H9 (cell line): ENCODE results near the gene TRANK1. TPM values are rescaled to one million over a fixed set of nuclear protein-coding genes. Genes with fewer than 3 reads are reported as not detected.

Source experiments
- DNase-seq: peaks from one replicate; pipeline ENCODE4 v3.0.0-alpha.2; 2017
- H2AFZ ChIP-seq: one replicate; pipeline ENCODE4 v1.6.1; 2013; ENCODE audit warnings: mild to moderate bottlenecking, low read length, control low read depth, moderate library complexity
- H2AK5ac ChIP-seq: 2 replicates; pipeline ENCODE4 v1.6.1; 2013; ENCODE audit warnings: low read length, control low read depth, mixed read lengths; ENCODE audit not compliant: insufficient read length
- H2BK120ac ChIP-seq: one replicate; pipeline ENCODE4 v1.6.1; 2013; ENCODE audit warnings: low read depth, mild to moderate bottlenecking, low read length, control low read depth, inconsistent platforms; ENCODE audit not compliant: poor library complexity, severe bottlenecking
- H2BK12ac ChIP-seq: 2 replicates; pipeline ENCODE4 v1.6.1; 2013; ENCODE audit warnings: low read length, control low read depth, mixed read lengths, low read depth; ENCODE audit not compliant: insufficient read length
- H2BK15ac ChIP-seq: 2 replicates; pipeline ENCODE4 v1.6.1; 2013; ENCODE audit warnings: low read depth, low read length, control low read depth
- H2BK20ac ChIP-seq: one replicate; pipeline ENCODE4 v1.6.1; 2013; ENCODE audit warnings: low read depth, mild to moderate bottlenecking, low read length, control low read depth, inconsistent platforms; ENCODE audit not compliant: poor library complexity, severe bottlenecking
- H2BK5ac ChIP-seq: 2 replicates; pipeline ENCODE4 v1.6.1; 2013; ENCODE audit warnings: low read length, control low read depth, mixed read lengths; ENCODE audit not compliant: insufficient read length
- H3K14ac ChIP-seq: 2 replicates; pipeline ENCODE4 v1.6.1; 2013; ENCODE audit warnings: low read length, control low read depth; ENCODE audit not compliant: insufficient read depth
- H3K18ac ChIP-seq: 2 replicates; pipeline ENCODE4 v1.6.1; 2013; ENCODE audit warnings: low read depth, mild to moderate bottlenecking, mixed read lengths, low read length, control low read depth; ENCODE audit not compliant: insufficient read length
- H3K23ac ChIP-seq: 2 replicates; pipeline ENCODE4 v1.6.1; 2013; ENCODE audit warnings: low read length, control low read depth, mixed read lengths, low read depth; ENCODE audit not compliant: insufficient read length
- H3K23me2 ChIP-seq: 2 replicates; pipeline ENCODE4 v1.6.1; 2013; ENCODE audit warnings: low read depth, mild to moderate bottlenecking, mixed read lengths, low read length, control low read depth; ENCODE audit not compliant: insufficient read length, poor library complexity, severe bottlenecking
- H3K27ac ChIP-seq: 2 replicates; pipeline ENCODE4 v1.5.1; 2013; ENCODE audit warnings: low read length, control low read depth, mixed read lengths, low read depth; ENCODE audit not compliant: insufficient read length
- H3K27me3 ChIP-seq: 2 replicates; pipeline ENCODE4 v1.6.1; 2013; ENCODE audit warnings: low read length, control low read depth, inconsistent platforms; ENCODE audit not compliant: insufficient read depth
- H3K4ac ChIP-seq: 2 replicates; pipeline ENCODE4 v1.6.1; 2013; ENCODE audit warnings: low read depth, mild to moderate bottlenecking, control low read depth, inconsistent platforms, low read length, moderate library complexity
- H3K4me1 ChIP-seq: 2 replicates; pipeline ENCODE4 v1.6.1; 2013; ENCODE audit warnings: low read length, control low read depth, inconsistent platforms; ENCODE audit not compliant: insufficient read depth
- H3K4me2 ChIP-seq: 2 replicates; pipeline ENCODE4 v1.6.1; 2013; ENCODE audit warnings: low read length, control low read depth, mixed read lengths; ENCODE audit not compliant: insufficient read length, insufficient read depth
- H3K56ac ChIP-seq: 2 replicates; pipeline ENCODE4 v1.6.1; 2013; ENCODE audit warnings: low read depth, mild to moderate bottlenecking, mixed read lengths, low read length, control low read depth; ENCODE audit not compliant: insufficient read length
- H3K79me1 ChIP-seq: 2 replicates; pipeline ENCODE4 v1.6.1; 2013; ENCODE audit warnings: low read depth, mild to moderate bottlenecking, moderate library complexity, low read length, control low read depth, inconsistent platforms; ENCODE audit not compliant: insufficient read depth, poor library complexity, severe bottlenecking
- H3K79me2 ChIP-seq: 2 replicates; pipeline ENCODE4 v1.6.1; 2013; ENCODE audit warnings: low read length, control low read depth, inconsistent platforms; ENCODE audit not compliant: insufficient read depth
- H3K9ac ChIP-seq: 2 replicates; pipeline ENCODE4 v1.6.1; 2013; ENCODE audit warnings: low read length, control low read depth, mixed read lengths; ENCODE audit not compliant: insufficient read length; ENCODE audit errors: extremely low read depth
- H3K9me3 ChIP-seq: one replicate; pipeline ENCODE4 v1.6.1; 2013; ENCODE audit warnings: low read depth, low read length, inconsistent platforms; ENCODE audit not compliant: control insufficient read depth
- H3T11ph ChIP-seq: one replicate; pipeline ENCODE4 v1.6.1; 2013; ENCODE audit warnings: mild to moderate bottlenecking, low read length, control low read depth, inconsistent platforms
- H4K20me1 ChIP-seq: one replicate; pipeline ENCODE4 v1.6.1; 2013; ENCODE audit not compliant: control insufficient read depth, insufficient read length, insufficient read depth
- H4K5ac ChIP-seq: 2 replicates; pipeline ENCODE4 v1.6.1; 2013; ENCODE audit warnings: low read depth, mild to moderate bottlenecking, mixed read lengths, low read length, control low read depth; ENCODE audit not compliant: insufficient read length
- H4K8ac ChIP-seq: replicated peaks from 2 replicates; pipeline ENCODE4 v1.6.1; 2013; ENCODE audit warnings: low read length, control low read depth, mixed read lengths, low read depth; ENCODE audit not compliant: insufficient read length
- H4K91ac ChIP-seq: 2 replicates; pipeline ENCODE4 v1.6.1; 2013; ENCODE audit warnings: low read depth, mild to moderate bottlenecking, moderate library complexity, mixed read lengths, low read length, control low read depth; ENCODE audit not compliant: insufficient read length
- H3K27ac Mint-ChIP-seq, 3 experiments: 2 replicates in 2 of 3; 3 replicates in 1 of 3; pipeline ENCODE4 v1.8.0; 2020 to 2021; ENCODE audit warnings: mixed read lengths in 3 of 3, mild to moderate bottlenecking in 1 of 3, moderate library complexity in 1 of 3
- H3K27me3 Mint-ChIP-seq: 2 replicates; pipeline ENCODE4 v1.8.0; 2021; ENCODE audit warnings: low read depth, mild to moderate bottlenecking, moderate library complexity, mixed read lengths
- H3K36me3 Mint-ChIP-seq, 3 experiments: 2 replicates in 2 of 3; 3 replicates in 1 of 3; pipeline ENCODE4 v1.8.0; 2020 to 2021; ENCODE audit warnings: low read depth in 3 of 3, mixed read lengths in 3 of 3; ENCODE audit not compliant: insufficient read depth in 1 of 3
- H3K4me1 Mint-ChIP-seq, 2 experiments: 2 replicates each; pipeline ENCODE4 v1.8.0; 2020; ENCODE audit warnings: mixed read lengths in 2 of 2
- H3K4me3 Mint-ChIP-seq, 2 experiments: 2 replicates in 1 of 2; 3 replicates in 1 of 2; pipeline ENCODE4 v1.8.0; 2020 to 2021; ENCODE audit warnings: mild to moderate bottlenecking in 2 of 2, mixed read lengths in 2 of 2, moderate library complexity in 1 of 2
- H3K9me3 Mint-ChIP-seq, 2 experiments: 2 replicates in 1 of 2; 3 replicates in 1 of 2; pipeline ENCODE4 v1.8.0; 2020; ENCODE audit warnings: mild to moderate bottlenecking in 2 of 2, mixed read lengths in 2 of 2, moderate library complexity in 1 of 2
- WGBS: extraction: QIAGEN DNeasy Blood & Tissue Kit; methylation state at CpG from one replicate; pipeline ENCODE4 v1.1.7; 2013; ENCODE audit warnings: missing lambda C conversion rate, low lambda C conversion rate, mixed read lengths; ENCODE audit not compliant: insufficient read length; ENCODE audit errors: extremely low coverage; 5-methylcytosine and 5-hydroxymethylcytosine counted together
- total RNA-seq: library from RNA; stranded (reverse); gene quantifications from 2 replicates; pipeline ENCODE4 v1.2.1, GENCODE V29; 2021
- TF ChIP-seq, protein P1 (sequence below): fragments of 200-600 bp; sonication (generic); conservative IDR thresholded peaks from 3 replicates; pipeline ENCODE4 v1.8.0; 2021; ENCODE audit warnings: antibody characterized with exemption, mild to moderate bottlenecking

Gene TRANK1
- total RNA-seq, 1 experiment from 2014 or later = 5.9 TPM

DNA sequence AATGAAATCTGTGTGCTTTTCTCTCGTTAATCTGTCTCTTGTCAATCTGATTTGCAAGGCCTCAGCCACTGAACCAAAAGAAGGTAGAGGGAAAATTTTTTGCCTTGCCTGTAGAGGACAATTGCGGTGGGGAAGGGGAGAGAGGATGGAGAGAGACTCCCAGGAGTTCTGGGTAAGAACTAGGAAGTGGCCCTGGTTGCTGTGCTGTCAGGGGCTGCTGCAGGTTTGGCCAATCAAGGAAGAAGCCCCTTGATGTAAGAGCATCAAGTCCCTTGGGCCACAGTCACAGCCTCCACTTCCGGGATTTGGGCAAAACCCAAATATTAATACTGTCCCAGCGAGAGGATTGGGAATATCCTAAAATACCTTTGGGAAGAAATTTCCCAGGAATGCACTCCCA lies 43.3 kb downstream of the TRANK1 start:
- H2AK5ac ChIP-seq = no peak overlapping the region
- Mint-ChIP-seq H3K27me3 (no peaks in the 10 kb centered on the region; the same call in 1 of the 2 replicates), H3K9me3 (no peaks in the 10 kb centered on the region), H3K4me1 (no peaks in the 10 kb centered on the region), H3K4me3 (no peak overlapping the region), H3K36me3 (0 out of 7 replicates have a peak, but pooled peaks cover 0 to 4% (median 0%) of the 10 kb centered on the region in 3 experiments), H3K27ac (no peak overlapping the region)
- no peaks in the 10 kb centered on the region for H4K20me1 ChIP-seq
- no peak overlapping the region for H3K56ac ChIP-seq
- no peaks in the 10 kb centered on the region for H3K4me1 ChIP-seq
- TF ChIP-seq, protein P1, sequence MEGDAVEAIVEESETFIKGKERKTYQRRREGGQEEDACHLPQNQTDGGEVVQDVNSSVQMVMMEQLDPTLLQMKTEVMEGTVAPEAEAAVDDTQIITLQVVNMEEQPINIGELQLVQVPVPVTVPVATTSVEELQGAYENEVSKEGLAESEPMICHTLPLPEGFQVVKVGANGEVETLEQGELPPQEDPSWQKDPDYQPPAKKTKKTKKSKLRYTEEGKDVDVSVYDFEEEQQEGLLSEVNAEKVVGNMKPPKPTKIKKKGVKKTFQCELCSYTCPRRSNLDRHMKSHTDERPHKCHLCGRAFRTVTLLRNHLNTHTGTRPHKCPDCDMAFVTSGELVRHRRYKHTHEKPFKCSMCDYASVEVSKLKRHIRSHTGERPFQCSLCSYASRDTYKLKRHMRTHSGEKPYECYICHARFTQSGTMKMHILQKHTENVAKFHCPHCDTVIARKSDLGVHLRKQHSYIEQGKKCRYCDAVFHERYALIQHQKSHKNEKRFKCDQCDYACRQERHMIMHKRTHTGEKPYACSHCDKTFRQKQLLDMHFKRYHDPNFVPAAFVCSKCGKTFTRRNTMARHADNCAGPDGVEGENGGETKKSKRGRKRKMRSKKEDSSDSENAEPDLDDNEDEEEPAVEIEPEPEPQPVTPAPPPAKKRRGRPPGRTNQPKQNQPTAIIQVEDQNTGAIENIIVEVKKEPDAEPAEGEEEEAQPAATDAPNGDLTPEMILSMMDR = no peak
- H3K27ac ChIP-seq = no peak overlapping the region
- H2BK15ac ChIP-seq = no peak overlapping the region
- WGBS = no CpG with 5 or more reads among the region's 4 CpGs
- H2BK12ac ChIP-seq = no peak overlapping the region
- no peak overlapping the region for H3K23ac ChIP-seq
- H3K9ac ChIP-seq = no peak overlapping the region
- no peak overlapping the region for H3T11ph ChIP-seq
- H4K91ac ChIP-seq = no peak overlapping the region
- no peak overlapping the region for H4K8ac ChIP-seq
- no peaks in the 10 kb centered on the region for H3K27me3 ChIP-seq
- H3K79me2 ChIP-seq = no peaks in the 10 kb centered on the region
- no peak overlapping the region for H4K5ac ChIP-seq
- no peak overlapping the region for H3K4me2 ChIP-seq
- H3K4ac ChIP-seq = no peak overlapping the region
- H2BK120ac ChIP-seq = no peak overlapping the region
- H2BK20ac ChIP-seq = no peak overlapping the region
- no peak for DNase-seq
- no peak overlapping the region for H3K18ac ChIP-seq
- H2AFZ ChIP-seq = no peak overlapping the region
- H2BK5ac ChIP-seq = no peak overlapping the region
- H3K79me1 ChIP-seq = no peaks in the 10 kb centered on the region
- H3K9me3 ChIP-seq = no peaks in the 10 kb centered on the region
- H3K23me2 ChIP-seq = no peaks in the 10 kb centered on the region
- no peak overlapping the region for H3K14ac ChIP-seq
